Subcutaneous adipose tissue (tissue), 4 donors: ENCODE results near the gene SWAP70. TPM values are rescaled to one million over a fixed set of nuclear protein-coding genes. Genes with fewer than 3 reads are reported as not detected.

ENCODE experiments used
- total RNA-seq, 4 donors: library from RNA; depleted of rRNA; stranded (reverse); fragments of >200 nt; gene quantifications; one replicate each; pipeline ENCODE4 v1.1.0, GENCODE V29; 2016
- TF ChIP-seq, protein P1 (sequence below): fragments of 450-650 bp; IDR thresholded peaks from one replicate; pipeline ENCODE4 v1.5.1; 2016; ENCODE audit warnings: low read depth, mild to moderate bottlenecking, control low read depth, antibody characterized with exemption, moderate library complexity

Gene SWAP70
- total RNA-seq, 4 donors from 2014 or later: 48.8 to 72.7 (median 60.6) TPM

DNA sequence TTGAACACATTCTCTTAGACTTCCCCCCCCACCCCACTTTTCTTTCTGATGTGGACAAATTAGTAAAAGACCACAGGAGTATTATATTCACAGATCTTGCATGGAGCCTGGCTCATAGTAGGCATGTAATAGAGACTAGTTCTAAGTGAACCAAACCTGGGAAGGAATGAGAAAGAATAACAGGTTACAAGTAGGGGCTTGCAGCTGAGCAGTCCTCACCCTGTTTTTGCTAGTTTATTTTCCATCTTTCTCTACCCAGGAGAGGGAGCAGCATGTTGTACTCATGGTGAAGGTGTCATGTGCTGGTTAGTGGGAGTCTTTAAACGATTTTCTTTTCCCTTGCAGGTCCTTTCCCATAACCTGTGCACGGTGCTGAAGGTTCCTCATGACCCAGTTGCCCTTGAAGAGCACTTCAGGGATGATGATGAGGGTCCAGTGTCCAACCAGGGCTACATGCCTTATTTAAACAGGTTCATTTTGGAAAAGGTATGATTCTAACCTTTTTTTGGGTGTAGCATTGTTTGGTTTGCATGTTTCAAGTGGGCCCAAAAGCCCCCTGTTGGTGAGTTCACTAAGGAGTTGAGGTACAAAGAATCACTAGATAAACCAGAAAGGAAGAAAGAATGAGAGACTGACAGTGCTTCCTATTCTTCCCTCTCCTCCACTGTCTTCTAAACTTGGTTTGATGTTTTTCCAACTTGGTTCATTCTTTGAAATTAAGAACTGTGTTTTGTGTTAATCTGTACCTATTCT lies 30.1 kb downstream of the SWAP70 start:
- TF ChIP-seq, protein P1, sequence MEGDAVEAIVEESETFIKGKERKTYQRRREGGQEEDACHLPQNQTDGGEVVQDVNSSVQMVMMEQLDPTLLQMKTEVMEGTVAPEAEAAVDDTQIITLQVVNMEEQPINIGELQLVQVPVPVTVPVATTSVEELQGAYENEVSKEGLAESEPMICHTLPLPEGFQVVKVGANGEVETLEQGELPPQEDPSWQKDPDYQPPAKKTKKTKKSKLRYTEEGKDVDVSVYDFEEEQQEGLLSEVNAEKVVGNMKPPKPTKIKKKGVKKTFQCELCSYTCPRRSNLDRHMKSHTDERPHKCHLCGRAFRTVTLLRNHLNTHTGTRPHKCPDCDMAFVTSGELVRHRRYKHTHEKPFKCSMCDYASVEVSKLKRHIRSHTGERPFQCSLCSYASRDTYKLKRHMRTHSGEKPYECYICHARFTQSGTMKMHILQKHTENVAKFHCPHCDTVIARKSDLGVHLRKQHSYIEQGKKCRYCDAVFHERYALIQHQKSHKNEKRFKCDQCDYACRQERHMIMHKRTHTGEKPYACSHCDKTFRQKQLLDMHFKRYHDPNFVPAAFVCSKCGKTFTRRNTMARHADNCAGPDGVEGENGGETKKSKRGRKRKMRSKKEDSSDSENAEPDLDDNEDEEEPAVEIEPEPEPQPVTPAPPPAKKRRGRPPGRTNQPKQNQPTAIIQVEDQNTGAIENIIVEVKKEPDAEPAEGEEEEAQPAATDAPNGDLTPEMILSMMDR: no peak

DNA sequence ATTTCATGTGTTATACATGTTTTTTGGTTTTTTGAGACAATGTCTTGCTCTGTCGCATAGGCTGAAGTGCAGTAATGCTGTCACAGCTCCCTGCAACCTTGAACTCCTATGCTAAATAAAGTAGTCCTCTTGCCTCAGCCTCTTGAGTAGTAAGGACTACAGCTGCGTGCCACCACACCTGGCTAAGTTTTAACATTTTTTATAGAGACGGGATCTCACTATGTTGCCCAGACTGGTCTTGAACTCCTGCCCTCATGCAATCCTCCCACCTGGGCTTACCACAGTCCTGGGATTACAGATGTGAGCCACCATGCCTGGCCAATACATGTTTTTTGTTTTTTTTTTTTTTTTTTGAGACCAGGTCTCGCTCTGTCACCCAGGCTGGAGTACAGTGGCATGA lies 33.9 kb downstream of the SWAP70 start:
- TF ChIP-seq, protein P1: no peak

DNA sequence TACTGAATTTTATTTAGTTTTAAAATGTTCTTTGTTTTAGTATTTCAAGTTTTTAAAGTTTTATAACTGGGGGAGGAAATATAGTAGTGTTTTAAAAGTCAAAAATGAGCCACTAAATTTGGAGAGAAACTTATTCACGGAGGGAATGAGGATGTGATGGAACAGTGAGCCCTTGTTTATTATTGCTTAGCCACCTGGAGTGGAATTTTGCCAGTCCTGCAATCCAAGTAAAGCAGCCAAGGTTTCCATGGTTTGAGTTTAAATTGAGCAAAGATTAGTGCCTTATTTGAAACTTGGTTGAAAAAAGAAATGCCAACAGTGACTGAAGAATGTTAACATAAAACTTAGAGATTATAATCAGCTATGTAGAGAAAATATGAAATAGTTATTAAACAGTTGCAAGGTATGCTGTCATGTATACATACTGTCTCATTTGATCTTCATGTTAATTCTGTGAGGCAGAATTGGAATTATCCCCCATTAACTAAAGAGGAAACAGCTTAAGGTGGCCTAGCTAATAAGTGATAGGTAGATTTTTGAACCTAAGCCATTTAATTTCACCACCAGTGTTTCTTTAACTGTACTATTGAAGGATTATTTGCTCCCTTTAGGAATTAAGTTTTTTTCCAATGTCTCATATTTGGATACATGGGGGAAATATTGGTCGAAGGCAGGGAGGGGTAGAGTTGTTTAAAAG lies 36.4 kb downstream of the SWAP70 start:
- TF ChIP-seq, protein P1: no peak

DNA sequence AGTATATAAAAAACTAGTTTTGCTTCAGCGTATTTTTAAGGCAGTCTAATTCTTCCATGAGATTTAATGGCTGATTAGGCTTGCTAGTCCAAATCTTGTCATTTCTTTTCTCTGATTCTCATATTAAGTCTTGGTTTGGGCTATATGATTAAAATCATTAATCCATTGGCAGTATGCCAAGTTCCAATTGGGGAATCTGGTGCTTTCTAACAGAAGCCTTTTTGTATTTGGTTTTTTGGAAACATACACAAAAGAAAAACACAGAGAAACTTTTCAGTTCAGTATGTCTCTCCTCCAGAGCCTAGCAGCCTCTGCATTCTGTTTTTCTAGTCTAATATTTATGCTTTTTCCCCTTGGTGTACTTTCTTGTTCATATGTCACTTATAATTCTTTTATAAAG lies 37.9 kb downstream of the SWAP70 start:
- TF ChIP-seq, protein P1: no peak

DNA sequence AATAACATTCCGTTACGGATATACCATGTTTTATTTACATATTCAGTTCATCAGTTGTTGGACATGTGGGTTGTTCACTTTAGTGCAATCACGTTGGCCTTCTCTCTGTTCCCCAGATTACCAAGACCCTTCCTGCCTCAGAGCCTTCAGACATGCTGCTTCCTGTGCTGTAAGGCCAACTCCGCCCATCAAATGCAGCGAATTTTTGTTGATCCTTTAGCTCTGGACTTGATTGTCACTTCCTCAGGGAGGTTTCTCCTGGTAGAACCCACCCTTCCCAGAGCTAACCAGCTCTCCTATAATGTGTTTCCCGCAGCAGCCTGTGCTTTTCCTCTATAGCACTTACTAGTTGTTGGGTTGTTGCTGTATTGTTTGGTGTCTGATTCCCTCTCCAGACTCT lies 39.4 kb downstream of the SWAP70 start:
- TF ChIP-seq, protein P1: no peak

DNA sequence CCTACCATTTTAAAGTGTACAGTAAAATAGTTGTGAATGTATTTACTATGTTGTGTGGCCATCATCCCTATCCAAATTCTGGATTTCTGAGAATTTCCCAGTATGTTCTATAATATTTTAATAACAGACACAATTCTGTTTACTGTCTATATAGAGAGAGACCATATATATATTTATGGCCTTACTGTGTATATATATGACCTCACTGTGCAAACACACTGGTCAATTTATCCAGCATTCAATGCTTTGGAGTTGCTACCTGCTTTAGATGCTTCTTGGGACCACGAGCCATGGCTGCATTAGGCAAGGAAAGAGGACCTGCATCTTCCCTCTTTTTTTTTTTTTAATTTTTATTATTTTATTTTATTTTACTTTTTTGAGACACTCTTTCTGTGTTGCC lies 40.2 kb downstream of the SWAP70 start:
- TF ChIP-seq, protein P1: no peak

DNA sequence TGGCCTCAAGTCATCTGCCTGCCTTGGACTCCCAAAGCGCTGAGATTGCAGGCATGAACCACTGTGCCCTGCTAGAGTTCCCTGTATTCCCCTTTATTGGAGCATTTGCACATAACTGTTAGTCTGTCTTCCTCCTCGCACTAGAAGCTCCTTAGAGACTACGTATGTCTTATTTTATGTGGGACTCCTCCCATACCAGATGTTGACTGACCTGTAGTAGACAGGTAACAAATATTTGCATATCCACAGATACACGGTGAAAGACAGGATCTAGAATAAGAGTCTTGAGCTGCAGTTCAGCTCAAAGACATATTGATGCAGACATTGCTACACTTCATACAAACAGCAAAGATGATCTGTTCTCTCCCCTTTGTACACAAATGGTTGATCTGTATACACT lies 40.7 kb downstream of the SWAP70 start:
- TF ChIP-seq, protein P1: no peak
